Stimulated activated effector memory CD8-positive, alpha-beta T cell treated with anti-CD3 and anti-CD28 coated beads, Interleukin-12 subunit alpha, Interleukin-12 subunit beta, amount 100 ng/mL, for 72 hours (primary cell): ENCODE data around the gene TTC28.
"Not testable (repeated sequence)": the region's sequence is repeated elsewhere in the genome, so short reads cannot be mapped to it uniquely, and the experiment has no call there.

Experiments
- ATAC-seq: fragments of 150-1000 bp; cut with Tn5 transposase; 2 replicates; pipeline ENCODE4 v1.10.0; 2021
- DNase-seq, 2 donors: peaks; one replicate each; pipeline ENCODE4 v3.0.0; 2021 to 2022; ENCODE audit warnings: low spot score in 2 of 2
- H3K27ac Mint-ChIP-seq: one replicate; pipeline ENCODE4 v1.8.0; 2022; ENCODE audit warnings: mild to moderate bottlenecking, mixed read lengths
- H3K36me3 Mint-ChIP-seq: one replicate; pipeline ENCODE4 v1.8.0; 2022; ENCODE audit warnings: mild to moderate bottlenecking, mixed read lengths
- H3K4me1 Mint-ChIP-seq: one replicate; pipeline ENCODE4 v1.8.0; 2022; ENCODE audit warnings: mixed read lengths
- H3K4me3 Mint-ChIP-seq: one replicate; pipeline ENCODE4 v1.8.0; 2022; ENCODE audit warnings: mild to moderate bottlenecking, mixed read lengths
- H3K9me3 Mint-ChIP-seq: one replicate; pipeline ENCODE4 v1.8.0; 2022; ENCODE audit warnings: mixed read lengths

Gene TTC28

DNA sequence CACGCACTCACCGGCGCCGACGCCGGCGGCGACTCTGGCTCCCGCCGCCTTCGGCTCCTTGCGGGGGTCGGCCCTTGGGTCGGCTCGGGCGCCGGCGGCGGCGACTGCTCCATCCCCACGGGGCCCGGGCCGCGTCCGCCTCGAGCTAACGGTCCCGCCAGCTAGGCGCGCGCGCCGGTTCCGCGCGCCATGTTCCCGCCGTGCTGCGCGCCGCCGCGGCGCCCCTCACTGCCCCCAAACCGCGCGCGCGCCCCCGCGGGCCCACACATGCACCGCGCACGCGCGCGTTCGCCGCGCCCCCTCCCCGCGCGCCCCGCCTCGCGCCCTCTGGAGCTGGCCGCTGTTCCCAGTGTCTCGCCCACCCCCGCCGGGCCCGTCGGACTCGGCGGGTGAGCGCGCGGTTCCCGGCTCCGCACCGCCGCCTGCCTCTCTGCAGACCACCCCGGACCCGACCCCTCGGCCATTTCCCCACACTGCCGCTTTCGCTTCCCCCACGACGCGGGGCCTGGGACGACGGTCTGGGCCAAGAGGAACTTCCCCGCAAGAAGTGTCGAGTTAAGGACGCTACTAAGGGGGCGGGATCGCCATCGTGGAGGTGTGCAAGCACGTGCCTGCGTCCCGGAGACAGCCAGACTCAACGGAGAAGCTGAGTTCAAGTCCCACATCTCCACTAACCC, at the start of gene TTC28:
Gene TTC28, minus strand, starts transcription at position 230 of the 677 bp plus-strand sequence. Its CDS starts 117 bp downstream, at position 113.
- not testable (repeated sequence) for H3K36me3 Mint-ChIP-seq, H3K27ac Mint-ChIP-seq, ATAC-seq, H3K4me1 Mint-ChIP-seq, H3K9me3 Mint-ChIP-seq
- peak within 1 kb of the TSS; percentile 82 for H3K4me3 Mint-ChIP-seq
- peak in 1 of 2 donors; percentile 6 for DNase-seq

DNA sequence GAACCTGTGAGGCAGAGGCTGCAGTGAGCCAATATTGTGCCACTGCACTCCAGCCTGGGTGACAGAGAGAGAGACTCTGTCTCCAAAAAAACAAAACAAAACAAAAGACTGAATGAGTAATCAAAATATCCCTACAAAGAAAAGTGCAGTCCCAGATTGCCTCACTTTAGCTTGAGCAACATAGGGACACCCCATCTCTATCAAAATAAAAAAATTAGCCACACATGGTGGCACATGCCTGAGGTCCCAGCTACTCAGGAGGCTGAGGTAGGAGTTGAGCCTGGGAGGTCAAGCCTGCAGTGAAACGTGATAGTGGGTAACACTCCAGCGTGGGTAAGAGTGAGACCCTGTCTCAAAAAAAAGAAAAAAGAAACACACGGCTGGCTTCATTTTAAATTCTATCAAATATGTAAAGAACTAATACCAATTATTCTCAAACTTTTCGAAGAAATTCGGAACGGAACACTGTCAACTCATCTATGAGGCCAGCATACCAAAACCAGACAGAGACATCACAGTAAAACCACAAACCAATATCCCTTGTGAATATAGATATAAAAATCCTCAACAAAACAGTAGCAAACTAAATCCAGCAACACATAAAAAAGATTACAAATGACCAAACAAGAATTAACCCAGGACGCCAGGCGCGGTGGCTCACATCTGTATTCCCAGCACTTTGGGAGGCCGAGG, 49.1 kb upstream of the TTC28 start:
- no peak for ATAC-seq
- H3K9me3 Mint-ChIP-seq, result no peaks in the 10 kb centered on the region
- no peak overlapping the region for H3K27ac Mint-ChIP-seq
- H3K4me1 Mint-ChIP-seq, result no peaks in the 10 kb centered on the region
- H3K36me3 Mint-ChIP-seq, result peaks cover 42% of the 10 kb centered on the region
- no peak for DNase-seq
- no peak overlapping the region for H3K4me3 Mint-ChIP-seq

DNA sequence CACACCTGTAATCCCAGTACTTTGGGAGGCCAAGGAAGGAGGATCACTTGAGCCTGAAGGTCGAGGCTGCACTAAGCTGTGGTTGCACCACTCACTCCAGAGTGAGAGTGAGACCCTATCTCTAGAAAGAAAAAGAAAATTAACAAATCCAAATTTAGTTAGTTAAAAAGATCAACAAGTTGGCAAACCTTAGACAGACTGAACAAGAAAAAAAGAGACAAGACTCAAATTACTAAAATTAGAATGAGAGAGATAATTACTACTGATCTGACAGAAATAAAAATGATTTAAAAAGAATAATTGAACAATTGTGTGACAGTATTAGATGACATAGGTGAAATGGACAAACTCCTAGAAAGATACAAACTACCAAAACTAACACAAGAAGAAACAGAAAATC, 48.4 kb upstream of the TTC28 start:
- no peak for DNase-seq
- H3K4me3 Mint-ChIP-seq, result no peak overlapping the region
- peaks cover 38% of the 10 kb centered on the region for H3K36me3 Mint-ChIP-seq
- no peak overlapping the region for H3K27ac Mint-ChIP-seq
- H3K9me3 Mint-ChIP-seq, result no peaks in the 10 kb centered on the region
- H3K4me1 Mint-ChIP-seq, result no peaks in the 10 kb centered on the region
- no peak for ATAC-seq

DNA sequence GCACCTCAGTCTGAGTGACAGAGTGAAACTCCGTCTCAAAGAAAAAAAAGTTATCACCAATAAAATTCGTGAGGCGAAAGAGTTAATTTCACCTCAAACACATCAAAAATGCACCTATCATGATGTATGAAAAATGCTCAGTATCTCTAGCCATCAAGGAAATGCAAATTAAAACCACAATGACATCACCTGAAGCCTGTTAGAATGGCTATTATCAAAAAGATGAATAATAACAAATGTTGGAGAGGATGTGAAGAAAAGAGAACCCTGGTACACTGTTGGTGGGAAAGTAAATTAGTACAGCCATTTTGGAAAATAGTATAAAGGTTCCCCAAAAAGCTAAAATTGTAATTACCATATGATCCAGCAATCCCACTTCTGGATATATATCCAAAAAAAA, 38.4 kb upstream of the TTC28 start:
- no peak for ATAC-seq
- peaks cover 13% of the 10 kb centered on the region for H3K4me1 Mint-ChIP-seq
- H3K4me3 Mint-ChIP-seq, result no peak overlapping the region
- no peak overlapping the region for H3K27ac Mint-ChIP-seq
- H3K9me3 Mint-ChIP-seq, result no peaks in the 10 kb centered on the region
- DNase-seq, result no peak
- peaks cover 10% of the 10 kb centered on the region for H3K36me3 Mint-ChIP-seq

DNA sequence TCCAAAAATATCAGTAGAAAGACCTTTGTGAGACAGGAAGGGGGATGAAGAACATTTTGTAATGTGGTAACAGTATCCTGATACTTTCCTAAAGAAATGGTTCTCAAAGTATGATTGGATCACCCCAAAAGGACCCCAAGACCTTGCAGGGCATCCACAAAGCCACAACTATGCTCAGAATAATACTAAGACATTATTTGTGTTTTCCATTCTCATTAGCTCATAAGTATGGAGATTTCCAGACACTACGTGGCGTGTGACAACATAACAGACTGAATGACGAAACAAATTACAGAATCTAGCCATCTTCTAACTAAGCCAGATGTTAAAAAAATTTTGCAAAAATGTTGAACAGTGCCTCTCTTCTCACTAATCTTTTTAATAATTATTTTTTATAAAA, 37.0 kb upstream of the TTC28 start:
- Mint-ChIP-seq H3K9me3 (no peaks in the 10 kb centered on the region), H3K27ac (no peak overlapping the region), H3K4me3 (no peak overlapping the region), H3K36me3 (peaks cover 10% of the 10 kb centered on the region), H3K4me1 (peaks cover 13% of the 10 kb centered on the region)
- DNase-seq (no peak), ATAC-seq (no peak)

DNA sequence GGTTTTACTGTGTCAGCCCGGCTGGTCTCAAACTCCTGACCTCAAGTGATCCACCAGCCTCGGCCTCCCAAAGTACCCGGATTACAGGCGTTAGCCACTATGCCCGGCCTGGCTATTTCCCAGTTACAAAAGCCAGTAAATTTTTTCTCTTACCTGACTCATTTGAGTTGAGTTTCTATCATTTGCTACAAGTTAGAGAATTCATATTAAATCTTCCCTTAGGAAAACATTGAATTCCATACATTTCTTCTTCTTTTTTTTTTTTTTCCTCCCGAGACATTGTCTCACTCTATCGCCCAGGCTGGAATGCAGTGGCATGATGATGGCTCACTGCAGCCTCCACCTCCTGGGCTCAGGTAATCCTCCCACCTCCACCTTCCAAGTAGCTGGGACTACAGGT, 36.0 kb upstream of the TTC28 start:
- Mint-ChIP-seq H3K4me1 (peaks cover 13% of the 10 kb centered on the region), H3K27ac (no peak overlapping the region), H3K9me3 (no peaks in the 10 kb centered on the region), H3K36me3 (peaks cover 16% of the 10 kb centered on the region), H3K4me3 (no peak overlapping the region)
- ATAC-seq (no peak), DNase-seq (no peak)

DNA sequence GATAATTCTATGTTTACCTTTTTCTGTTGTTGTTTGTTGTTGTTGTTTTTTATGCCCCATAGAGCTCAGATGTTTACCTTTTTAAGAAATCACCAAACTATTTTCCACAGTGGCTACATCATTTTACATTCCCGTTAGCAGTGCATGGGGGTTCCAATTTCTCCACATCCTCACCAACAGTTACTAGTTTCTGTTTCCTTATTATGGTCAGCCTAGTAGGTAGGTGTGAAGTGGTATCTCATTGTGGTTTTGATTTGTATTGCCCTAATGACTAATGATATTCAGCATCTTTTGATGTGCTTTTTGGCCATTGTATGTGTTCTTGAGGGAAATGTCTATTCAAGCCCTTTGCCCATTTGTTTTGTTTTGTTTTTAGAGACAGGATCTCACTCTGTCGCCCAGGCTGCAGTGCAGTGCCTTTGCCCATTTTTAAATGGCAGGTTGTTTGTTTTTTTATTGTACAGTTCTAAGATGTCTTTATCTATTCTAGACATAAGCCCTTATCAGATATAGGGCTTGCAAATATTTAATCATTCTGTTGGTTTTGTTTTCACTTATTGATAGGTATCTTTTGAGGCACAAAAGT, 34.5 kb upstream of the TTC28 start:
- Mint-ChIP-seq H3K4me3 (no peak overlapping the region), H3K27ac (no peak overlapping the region), H3K9me3 (no peaks in the 10 kb centered on the region), H3K4me1 (peaks cover 13% of the 10 kb centered on the region), H3K36me3 (peaks cover 16% of the 10 kb centered on the region)
- ATAC-seq (peak; percentile 82), DNase-seq (no peak)

DNA sequence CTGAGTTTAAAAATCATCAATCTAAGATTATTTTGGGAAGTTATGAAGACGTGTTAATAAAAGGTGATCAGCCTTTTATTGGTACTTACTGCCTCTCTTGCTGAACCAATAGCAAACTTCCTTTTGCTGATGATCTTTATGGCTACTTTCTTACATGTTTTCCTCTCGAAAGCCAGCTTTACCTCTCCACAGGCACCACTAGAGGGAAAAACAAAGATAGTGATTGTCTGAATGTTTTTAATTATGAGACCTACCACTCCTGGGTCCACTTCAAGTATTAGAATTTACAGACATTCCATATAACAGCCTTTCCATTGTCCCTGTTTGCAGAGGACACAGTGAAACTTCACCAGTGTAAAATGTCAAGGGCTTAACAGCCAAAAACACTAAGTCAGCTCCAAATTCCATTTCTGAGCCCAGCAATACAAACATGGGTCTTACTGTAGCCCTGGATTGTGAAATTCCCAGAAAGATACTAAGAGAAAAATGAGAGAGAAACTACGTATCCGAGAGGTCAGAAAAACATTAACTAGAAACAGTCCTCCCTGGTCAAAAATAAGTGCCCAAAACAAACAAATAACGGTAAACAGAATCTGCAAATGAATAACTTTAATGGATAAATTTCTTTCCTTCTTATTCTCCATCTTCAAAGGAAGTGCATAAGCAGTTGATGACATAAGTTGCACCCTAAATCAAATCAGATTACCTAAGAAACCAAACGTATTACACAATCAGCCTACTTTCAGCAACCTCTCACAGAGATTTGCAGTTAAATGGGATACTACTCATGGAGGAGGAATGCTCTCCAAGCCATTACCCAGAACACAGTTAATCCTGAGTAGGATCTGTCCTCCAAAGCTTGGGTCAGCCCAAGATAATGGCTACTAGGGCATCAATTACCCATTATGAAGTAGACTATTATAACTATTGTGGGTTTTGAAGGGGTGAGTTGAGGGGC, 32.5 kb upstream of the TTC28 start:
- ATAC-seq (no peak), DNase-seq (no peak)
- no peaks in the 10 kb centered on the region for H3K9me3 Mint-ChIP-seq
- no peak overlapping the region for H3K27ac Mint-ChIP-seq
- peaks cover 13% of the 10 kb centered on the region for H3K4me1 Mint-ChIP-seq
- H3K4me3 Mint-ChIP-seq, result no peak overlapping the region
- H3K36me3 Mint-ChIP-seq, result peaks cover 6% of the 10 kb centered on the region

DNA sequence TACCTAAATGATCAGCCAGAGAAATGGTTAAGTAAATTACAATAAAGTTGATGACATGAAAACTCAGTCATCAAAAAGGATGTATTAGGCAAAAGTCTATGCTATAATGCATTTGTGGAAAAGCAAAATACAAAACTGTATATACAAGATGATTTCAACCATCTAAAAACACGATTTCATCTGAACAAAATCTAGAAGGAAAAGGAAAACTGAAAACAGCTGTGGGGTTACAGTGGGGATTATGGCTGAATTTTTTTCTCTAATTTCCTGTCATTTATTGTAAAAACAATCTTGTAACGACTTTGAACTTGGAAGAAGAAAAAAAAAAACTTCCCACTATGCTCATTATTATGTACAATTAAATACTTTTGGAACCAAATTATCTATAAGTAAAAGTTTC, 31.7 kb upstream of the TTC28 start:
- Mint-ChIP-seq H3K27ac (no peak overlapping the region), H3K9me3 (no peaks in the 10 kb centered on the region), H3K36me3 (peaks cover 6% of the 10 kb centered on the region), H3K4me3 (no peak overlapping the region), H3K4me1 (peaks cover 13% of the 10 kb centered on the region)
- ATAC-seq, result no peak
- no peak for DNase-seq

DNA sequence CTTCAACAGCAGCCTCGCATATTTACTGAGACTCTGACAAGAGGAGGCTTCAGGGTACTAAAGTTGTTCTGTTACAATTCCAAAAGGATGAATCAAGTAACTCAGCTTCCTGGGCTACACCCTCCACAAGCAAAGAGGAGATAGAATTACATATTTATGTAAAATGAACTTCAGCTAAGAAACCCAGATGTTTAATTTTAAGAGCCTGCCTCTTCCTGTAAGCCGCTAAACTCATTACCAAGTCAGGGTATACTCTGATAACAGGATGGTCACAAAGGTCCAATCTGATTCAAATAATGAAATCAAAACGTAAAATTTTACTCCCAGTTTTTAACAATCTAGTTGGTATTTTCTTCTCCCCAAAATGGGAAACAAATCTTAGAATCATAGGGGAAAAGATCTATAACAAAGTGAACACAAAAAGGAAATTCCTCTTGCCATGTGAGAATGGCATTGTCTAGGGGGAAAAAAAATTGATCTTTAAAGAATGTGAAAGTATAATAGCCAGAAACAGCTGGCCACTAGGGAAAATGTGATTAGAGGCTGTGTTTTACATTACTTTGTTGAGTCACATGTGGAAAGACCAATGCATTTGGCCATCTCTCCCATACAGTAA, 31.0 kb upstream of the TTC28 start:
- no peak for DNase-seq
- Mint-ChIP-seq H3K36me3 (peaks cover 6% of the 10 kb centered on the region), H3K27ac (no peak overlapping the region), H3K9me3 (no peaks in the 10 kb centered on the region), H3K4me1 (peaks cover 13% of the 10 kb centered on the region), H3K4me3 (no peak overlapping the region)
- no peak for ATAC-seq

DNA sequence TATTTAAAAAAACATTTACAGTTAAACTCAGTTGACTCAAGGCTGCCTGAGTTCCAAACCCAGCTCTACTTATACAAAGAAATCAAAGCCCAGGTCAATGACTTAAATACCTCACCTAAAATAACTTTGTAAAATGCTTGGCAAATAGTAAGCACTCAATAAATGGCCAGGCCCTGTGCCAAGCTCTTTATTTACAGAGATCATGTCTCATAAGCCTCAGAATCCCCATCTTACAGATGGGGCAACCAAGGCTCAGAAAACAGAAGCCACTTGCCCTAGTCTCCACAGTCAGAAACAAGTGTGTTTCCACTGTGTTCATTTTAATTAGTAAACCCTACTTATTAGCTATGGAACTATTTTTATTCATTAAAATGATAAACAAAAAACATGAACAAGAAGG, 30.5 kb upstream of the TTC28 start:
- Mint-ChIP-seq H3K4me3 (no peak overlapping the region), H3K27ac (no peak overlapping the region), H3K4me1 (peaks cover 13% of the 10 kb centered on the region), H3K36me3 (peaks cover 6% of the 10 kb centered on the region), H3K9me3 (no peaks in the 10 kb centered on the region)
- no peak for ATAC-seq
- no peak for DNase-seq

DNA sequence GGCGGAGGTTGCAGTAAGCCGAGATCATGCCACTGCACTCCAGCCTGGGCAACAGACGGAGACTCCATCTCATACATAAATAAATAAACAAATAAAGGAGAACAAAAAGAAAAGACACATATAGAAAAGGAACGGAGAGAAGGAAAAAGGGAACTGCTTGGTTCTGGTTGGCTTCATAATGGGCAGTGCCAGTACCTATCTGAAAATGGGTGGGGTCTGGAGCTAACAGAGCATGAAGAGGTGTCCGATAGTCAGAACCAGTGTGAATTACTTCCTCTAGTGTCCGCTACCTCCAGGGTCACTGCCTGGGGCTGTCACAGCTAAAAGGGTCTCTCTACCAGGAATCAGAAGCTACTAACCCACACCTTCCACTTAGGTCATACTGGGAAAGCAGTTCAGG, 27.2 kb upstream of the TTC28 start:
- ATAC-seq, result no peak
- no peak for DNase-seq
- Mint-ChIP-seq H3K27ac (no peak overlapping the region), H3K36me3 (peaks cover 6% of the 10 kb centered on the region), H3K4me1 (no peaks in the 10 kb centered on the region), H3K9me3 (no peaks in the 10 kb centered on the region), H3K4me3 (no peak overlapping the region)

DNA sequence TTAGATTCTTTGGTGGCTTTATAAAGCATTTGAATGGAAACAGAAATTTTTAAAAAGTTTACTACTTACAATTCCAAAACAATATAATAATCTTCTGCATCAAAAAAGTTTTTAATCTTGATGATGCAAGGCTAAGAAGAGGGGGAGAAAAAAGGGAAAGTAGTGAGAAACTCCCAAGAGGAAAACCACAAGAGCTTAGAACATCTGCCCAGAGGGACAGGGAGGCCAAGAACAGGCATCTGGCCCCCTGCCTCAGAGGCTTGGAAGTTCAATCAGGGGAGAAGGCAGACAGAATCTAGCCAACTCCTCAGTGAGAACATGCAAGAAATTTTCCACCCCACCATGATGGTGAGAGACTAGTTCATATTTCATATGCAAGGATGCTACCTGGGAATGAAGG, 23.8 kb upstream of the TTC28 start:
- Mint-ChIP-seq H3K36me3 (no peaks in the 10 kb centered on the region), H3K4me1 (no peaks in the 10 kb centered on the region), H3K27ac (no peak overlapping the region), H3K4me3 (no peak overlapping the region), H3K9me3 (no peaks in the 10 kb centered on the region)
- DNase-seq (no peak), ATAC-seq (no peak)

DNA sequence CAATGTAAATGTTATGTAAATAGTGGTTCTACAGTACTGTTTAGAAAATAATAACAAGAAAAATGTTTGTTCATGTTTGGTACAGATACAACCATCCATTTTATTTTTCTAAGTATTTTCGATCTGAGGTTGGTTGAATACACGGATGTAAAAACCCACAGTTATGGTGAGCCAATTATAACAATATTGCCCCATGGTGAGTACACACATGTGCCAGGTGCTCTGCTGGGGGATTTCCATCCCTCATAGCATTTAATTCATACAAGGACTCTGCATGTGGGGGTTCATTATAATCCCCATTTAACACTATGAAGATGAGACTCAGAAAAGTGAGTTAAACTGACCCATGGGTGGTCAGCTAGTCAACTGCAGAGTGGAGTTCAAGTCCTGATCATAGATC, 23.3 kb upstream of the TTC28 start:
- no peak for ATAC-seq
- DNase-seq, result no peak
- no peak overlapping the region for H3K27ac Mint-ChIP-seq
- H3K36me3 Mint-ChIP-seq, result no peaks in the 10 kb centered on the region
- no peak overlapping the region for H3K4me3 Mint-ChIP-seq
- H3K4me1 Mint-ChIP-seq, result no peaks in the 10 kb centered on the region
- H3K9me3 Mint-ChIP-seq, result no peaks in the 10 kb centered on the region
